Endometrial microvascular endothelial cells (primary cell): ENCODE measurements around the gene NUDT1. TPM values are rescaled to one million over a fixed set of nuclear protein-coding genes. Genes with fewer than 3 reads are reported as not detected.

Experiments used
- in situ Hi-C: cut with HindIII; loops from 2 replicates; pipeline ENCODE4 v1.10.0; 2017; ENCODE audit warnings: low sequenced_read_pairs, low pct_unique_long_range_greater_than_20kb; ENCODE audit errors: inconsistent ontology term
- total RNA-seq: library from RNA; depleted of rRNA; stranded (reverse); fragments of >200 nt; gene quantifications from one replicate; pipeline ENCODE4 v1.2.3, GENCODE V29; 2015; ENCODE audit errors: inconsistent ontology term

The NUDT1 gene
- total RNA-seq, 1 donor from 2014 or later, result 18.6 TPM

DNA sequence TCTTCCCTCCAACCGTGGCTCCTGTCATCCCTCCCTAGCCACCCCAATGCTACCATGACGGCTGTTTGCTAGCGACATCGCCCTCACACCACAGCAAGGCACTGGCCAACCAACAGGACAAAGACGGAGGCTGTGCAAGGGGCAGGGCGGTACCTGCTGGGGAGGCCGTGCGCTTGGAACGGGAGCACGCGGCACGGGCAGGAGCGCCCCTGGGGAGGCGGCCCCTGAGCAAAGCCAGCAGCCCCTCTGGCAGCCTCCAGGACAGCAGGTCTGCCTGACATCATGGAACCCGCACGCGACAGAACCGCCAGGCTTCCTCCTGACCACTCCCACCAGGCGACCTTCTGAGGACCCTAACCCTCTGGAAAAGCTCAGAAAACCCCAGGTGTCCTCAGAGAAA lies 22.0 kb upstream of the NUDT1 start:
- in situ Hi-C loops, result no loop called here

DNA sequence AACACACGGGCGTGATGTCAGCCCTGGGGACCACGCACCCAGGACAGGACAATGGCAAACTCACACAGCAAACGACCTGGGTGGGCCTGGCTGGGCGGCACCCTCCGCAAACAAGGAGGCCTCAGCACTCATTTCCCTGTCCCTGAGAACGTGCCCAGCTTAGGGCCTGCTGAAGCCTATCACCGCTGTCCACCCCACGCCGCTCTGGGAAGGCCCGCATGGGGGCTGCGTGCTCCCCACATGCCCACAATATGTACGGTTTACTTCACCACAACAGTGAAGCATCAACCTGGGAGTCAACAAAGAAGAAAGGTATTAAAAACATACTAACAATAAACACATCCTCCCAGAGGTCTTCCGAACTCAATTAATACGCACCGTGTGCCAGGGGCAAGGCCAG lies 21.5 kb upstream of the NUDT1 start:
- in situ Hi-C loops, result no loop called here

DNA sequence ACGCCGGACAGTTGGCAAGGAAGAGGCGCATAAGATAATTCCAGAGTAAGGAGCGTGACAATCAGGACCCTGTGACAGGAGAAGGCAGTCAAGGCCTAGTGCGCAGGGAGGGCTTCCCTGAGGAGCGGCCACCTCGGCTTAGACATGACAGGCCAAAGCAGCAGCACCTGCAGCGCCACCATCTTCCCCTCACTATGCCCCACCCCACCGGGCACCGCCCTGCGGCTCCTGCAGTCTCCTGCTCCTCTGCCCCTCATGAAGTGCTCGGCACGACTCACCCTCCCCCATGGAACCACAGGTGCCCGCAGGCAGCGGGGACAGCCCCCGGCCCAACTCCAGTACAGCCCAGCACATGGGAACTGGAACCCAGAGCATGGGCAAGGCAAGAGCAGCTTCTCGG lies 21.1 kb upstream of the NUDT1 start:
- in situ Hi-C loops, result no loop called here

DNA sequence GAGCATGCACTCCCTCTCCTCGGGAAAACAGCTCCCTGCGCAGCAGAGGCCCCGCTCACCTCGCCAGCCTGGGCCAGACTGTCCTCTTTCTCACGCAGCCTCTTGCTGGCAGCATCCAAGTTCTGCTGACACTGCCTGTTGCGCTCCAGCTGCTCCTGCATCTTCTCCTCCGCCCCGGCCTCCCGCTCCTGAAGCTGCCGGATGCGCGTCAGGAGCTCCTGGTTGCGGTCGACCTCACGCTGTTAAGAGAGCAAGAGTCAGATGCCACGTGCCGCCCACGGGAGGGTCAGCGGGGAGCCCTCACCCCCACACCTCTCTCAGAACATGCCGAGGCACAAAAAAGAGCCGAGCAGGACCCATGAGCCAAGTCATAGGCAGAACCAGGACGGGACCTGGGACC lies 19.5 kb upstream of the NUDT1 start:
- in situ Hi-C loops, result no loop called here

DNA sequence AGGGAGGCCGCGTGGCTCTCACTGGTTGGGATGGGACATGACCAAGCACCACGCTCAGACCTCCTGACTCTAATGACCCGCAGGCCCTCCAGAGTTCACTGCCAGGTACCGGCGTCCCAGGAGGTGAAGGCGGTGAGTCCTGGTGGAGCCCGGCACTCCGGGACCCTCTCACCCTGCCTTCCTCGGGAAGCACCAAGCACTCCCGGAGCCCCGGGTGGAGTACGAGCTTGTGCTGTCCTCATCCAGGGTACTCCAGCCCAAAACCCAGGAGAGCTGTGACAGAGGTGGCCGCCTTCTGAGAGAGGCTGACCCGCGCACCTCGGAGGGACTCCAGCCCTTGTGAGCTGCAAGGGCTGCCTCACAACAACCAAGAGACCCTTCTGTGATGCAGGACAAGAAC lies 18.7 kb upstream of the NUDT1 start:
- in situ Hi-C loops, result no loop called here

DNA sequence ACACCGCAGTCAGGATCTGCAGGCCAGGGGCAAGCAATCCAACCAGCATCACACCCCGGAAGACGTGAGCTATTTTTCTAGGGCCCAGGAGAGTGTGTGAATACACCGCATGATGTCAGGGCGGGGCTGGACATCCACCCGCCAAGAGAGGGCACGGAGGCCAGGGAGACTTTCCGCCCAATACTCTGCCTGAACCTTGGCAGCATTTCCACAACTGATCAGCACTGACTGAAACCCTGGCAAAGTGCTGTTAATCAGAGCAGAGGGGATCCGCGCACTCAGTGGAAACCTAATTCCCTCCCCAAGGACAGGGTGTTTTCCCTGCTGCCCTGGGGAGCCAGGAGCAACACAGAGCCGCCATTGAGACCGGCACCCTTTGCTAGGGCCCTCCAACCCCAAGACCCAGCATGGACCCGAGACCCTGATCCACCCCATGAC lies 17.5 kb upstream of the NUDT1 start:
- in situ Hi-C loops, result no loop called here

DNA sequence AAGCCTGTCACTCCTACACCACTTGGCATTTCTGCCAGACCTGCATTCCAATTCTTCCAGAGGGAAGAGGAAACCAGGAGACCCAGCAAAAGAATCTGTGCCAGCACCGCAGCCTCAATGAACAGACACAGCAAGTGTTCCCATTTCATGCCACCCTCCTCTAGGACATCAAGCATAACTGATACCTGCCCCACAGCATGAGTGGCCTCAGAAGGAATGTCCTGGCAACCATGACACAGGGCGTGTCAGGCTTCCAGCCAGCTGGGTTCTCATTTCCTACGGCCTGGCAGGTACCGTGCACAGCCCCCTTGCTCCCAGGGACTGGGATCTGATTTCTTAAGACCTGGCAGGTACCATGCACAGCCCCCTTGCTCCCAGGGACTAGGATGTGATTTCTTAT lies 17.1 kb upstream of the NUDT1 start:
- in situ Hi-C loops, result no loop called here

DNA sequence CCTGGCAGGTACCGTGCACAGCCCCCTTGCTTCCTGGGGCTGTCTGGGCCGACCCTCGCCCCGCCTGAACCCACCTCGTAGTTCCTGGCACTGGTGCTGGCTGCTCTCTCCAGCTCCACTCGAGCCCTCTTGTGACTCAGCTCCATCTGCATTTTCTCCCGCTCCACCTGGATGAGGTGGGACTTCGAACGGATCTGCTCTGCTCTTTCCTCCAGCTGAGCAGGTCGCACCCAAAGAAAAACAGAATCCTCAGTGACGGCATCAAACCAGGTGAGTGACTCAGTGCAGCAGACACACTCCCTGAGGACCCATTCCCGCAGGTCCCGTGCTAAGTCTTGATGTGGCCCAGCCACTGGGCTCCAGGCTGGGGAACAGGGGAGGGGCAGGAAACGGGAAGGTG lies 16.7 kb upstream of the NUDT1 start:
- in situ Hi-C loops, result no loop called here

DNA sequence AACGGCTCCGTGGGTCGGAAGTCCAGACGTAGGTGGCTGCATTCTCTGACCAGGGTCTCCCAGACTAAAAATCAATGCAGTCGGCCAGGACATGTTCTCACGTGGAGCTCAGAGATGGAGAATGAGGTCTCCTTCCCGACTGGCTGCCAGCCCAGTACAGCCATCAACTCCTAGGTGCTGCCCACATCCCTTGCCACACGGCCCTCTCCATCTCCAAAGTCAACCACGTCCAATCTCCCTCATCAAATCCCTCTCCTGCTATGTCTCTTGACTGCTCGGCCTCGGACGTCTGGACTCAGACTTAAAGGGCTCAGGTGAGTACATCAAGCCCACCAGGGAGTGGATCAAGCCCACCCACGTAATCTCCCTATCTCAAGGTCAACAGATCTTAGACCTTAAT lies 16.2 kb upstream of the NUDT1 start:
- in situ Hi-C loops, result no loop called here

DNA sequence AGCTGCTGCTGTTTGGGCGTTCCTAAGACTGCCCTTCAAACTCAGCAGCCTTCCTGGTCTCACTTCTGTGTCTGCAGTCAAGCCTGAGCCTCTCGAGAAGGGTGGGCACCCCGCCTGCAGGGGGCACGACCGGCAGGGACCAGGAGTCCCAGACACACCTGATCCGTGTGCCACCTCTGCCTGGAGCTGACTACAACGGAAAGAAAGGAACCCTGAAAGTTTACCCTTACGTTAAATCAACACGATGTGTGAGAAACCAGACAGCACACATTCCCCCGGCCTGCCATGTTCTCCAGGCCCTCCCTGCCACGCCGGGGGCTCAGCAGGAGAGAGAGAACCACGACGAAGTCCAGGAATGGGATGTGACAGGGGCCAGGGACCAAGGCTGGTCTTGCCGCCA lies 14.3 kb upstream of the NUDT1 start:
- in situ Hi-C loops, result no loop called here

DNA sequence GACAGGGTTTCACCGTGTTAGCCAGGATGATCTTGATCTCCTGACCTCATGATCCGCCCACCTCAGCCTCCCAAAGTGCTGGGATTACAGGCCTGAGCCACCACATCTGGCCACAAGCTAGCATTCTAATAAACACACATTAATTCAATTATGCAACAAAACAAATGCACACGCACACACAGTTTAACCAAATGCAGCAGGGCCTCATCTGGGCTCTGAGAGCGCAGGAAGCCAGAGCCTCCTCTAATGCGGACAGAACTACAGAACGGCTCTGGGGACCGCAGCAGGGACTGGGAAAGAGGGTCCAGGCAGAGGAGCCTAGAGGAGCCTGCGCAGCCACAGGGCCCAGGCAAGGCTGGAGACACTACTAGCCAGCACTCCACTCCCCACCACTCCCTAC lies 13.1 kb upstream of the NUDT1 start:
- in situ Hi-C loops, result no loop called here

DNA sequence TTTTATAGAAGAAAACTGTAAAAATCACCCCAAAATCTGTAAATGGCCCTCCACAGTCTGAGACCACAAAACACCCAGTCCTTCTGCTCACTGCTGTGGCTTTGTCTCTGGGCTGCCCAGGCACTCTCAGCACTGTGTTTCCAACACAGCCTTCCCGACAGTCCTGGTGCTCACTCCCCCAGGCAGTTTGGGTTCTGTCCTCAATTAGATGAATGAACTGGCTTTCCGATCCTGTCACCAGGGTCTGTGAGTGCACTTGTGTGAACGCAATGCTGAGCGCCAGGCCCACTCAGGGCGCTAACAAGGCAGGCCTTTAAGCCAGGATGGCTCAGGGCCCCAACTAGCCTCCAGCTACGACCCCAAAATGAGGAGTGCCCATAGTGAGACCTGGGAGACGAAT lies 12.6 kb upstream of the NUDT1 start:
- in situ Hi-C loops, result no loop called here

DNA sequence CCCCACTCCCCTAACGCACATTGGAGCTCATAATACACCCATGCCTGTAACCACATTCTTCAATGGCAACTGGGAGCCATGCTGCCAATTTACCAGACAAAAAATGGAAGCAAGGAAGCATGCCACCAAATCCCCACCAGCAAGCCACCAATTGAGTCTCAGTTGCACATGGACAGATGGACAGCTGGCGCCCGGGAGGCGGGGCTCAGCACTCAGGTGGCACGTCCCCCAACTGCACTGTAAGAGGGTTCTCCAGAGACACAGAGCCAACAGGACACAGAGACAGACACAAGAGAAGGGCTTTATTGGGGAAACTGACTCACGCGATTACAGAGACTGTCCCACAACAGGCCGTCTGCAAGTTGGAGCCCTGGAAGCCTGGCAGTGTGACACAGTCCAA lies 11.8 kb upstream of the NUDT1 start:
- in situ Hi-C loops, result no loop called here

DNA sequence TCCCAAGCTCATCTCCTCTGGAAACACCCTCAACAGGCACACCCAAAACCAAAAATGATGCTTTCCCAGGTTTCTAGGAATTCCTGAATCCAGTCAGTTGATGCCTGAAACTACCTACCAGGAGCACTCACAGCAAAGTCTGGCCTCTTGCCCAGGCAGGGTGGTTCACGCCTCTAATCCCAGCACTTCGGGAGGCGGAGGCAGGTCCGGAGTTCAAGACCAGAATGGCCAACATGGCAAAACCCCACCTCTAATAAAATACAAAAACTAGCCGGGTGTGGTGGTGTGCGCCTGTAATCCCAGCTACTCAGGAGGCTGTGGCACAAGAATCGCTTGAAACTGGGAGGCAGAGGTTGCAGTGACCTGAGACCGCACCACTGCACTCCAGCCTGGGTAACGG lies 11.1 kb upstream of the NUDT1 start:
- in situ Hi-C loops, result no loop called here

DNA sequence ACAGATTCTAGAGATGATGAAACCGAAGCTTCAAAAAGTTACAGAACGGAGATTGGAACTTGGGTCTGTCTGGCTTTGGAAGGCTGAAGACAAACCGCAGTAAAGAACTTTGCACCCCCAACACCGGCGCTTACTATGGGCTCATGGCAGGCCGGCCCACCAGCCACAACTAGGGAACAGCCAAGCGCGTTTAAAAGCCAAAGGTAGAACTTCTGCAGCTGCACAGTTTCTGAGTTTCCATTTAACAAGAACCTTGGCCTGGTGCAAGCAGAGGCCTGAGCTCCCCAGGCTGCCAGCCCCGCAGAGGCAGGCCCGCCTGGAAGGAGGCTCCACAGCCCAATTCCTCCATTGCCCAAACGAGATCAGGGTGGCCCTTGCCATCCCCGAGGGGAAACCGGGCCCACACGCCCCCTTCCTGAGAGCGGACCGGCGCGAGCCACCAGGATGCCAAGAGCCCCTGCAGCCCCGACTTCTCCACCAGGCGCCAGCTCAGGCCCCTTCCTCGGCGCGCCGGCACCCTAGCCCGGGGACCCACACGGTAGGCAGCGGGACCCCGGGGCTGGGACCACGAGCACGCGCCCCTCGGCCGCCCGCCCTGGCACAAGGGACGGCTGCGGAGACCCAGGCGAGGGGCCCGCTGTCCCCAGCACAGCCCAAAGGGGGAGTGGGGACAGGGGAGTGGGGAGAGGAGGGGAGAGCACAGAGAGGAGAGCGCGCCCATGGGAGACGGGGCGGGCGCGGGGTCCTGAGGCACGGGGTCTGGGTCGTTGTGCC lies 9.8 kb upstream of the NUDT1 start:
- in situ Hi-C loops, result no loop called here

DNA sequence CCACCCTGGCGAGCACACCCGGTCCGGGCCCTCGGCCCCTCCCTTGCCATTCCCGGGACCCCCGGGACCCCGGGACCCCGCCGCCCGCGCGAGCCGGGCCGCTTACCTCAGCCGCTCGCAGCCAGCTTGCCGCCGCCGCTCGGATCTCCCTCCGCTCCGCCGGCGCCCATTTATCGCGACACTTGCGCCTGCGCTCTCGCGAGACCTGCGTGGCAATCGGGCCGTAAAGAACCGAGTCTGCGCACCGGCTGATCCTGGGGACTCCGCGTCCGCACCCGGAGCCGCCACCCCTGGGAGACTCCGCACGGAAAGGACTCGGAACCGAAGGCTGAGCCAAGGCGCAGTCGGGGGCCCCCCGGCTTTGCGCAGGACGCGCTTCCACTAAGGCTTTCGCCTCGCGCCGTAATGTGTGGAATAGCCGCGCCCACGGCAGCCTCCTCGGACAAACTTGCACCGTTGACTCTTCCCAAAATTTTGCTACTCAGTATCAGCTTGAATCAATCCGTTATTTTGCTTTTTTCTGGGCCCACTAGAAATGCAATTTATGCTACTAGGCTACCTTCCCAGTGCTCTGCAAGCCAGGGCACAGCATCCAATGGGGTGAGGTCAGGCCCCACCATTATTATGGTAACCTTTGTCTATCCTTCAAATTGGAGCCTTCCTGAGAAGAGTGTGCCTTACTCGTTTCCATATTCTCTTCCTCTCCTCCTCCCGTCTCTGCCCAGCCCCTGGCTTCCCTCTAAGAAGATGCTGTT lies 9.1 kb upstream of the NUDT1 start, which contains the start of gene MAD1L1:
TSS of gene MAD1L1 (minus strand) at position 180 of the 755 bp plus-strand sequence. CDS start 2,812 bp downstream, outside the sequence.
- in situ Hi-C loops, result no loop called here

DNA sequence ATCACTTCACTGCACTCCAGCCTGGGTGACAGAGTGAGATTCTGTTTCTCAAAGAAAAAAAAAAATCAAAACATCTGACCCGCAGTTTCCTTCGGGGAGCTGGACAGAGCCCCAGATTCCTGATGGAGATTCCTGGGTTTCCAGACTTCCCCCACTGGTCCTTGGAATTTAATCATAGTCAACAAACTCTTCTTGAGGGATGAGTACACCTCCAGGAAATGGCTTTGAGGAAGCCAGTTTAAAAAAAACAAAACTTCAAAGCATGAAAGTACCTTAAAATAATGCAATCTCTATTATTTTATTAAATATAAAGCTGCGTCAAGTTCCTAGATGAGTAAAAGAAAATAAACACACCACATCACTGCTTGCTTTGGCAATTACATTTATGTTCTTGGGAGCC lies 8.1 kb upstream of the NUDT1 start:
- in situ Hi-C loops, result no loop called here

DNA sequence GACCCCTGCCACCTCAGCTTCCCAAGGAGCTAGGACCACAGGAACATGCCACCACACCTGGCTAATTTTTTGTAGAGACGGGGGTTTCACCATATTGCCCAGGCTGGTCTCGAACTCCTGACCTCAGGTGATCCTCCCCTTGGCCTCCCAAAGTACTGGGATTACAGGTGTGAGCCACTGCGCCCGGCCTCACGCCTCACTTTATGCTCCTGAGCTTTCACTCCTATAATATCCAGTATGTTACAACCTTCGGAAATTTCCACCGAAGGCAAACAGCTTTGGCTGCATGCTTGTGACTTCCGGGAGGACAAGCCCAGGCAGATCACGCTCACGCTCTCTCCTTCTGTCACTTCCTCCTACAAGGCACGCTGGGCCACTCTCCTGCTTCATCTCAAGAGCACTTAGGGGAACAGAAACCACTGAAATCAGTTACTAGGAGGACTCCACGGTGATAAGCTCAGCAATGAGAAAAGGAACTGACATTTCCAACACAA lies 4.9 kb upstream of the NUDT1 start:
- in situ Hi-C loops, result no loop called here

DNA sequence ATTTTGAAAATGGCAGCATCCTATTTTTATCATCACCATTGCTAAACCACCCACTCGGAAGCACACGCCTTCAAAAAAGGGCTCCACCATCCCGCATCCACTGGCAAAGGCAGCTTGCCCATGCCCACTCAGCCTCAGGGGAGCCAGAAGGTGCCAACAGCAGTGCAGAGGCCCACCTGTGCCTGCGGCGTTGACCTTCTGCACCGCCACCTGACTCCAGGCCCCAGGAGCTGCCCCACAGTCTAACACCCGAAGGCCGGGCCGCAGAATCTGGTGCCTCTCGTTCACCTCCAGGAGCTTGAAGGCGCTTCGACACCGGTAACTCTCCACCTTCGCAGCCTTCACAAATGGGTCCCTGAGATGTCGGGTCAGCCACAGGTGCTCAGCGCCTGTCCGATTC lies 2.8 kb upstream of the NUDT1 start:
- in situ Hi-C loops, result no loop called here
